Fibroblast of lung (primary cell): ENCODE results near the gene TBC1D22A.

Experiments
- EZH2 ChIP-seq: IDR thresholded peaks from 2 replicates; pipeline ENCODE4 v1.5.1; 2012; ENCODE audit warnings: low read length, control low read depth, mild to moderate bottlenecking; ENCODE audit errors: missing control alignments
- TF ChIP-seq, protein P1 (sequence below), 2 donors: IDR thresholded peaks in 1 of 2; conservative IDR thresholded peaks in 1 of 2; 1 replicate in 1 of 2; 2 replicates in 1 of 2; pipeline ENCODE4 v1.5.1; 2011 to 2012; ENCODE audit warnings: low read length in 2 of 2, control low read depth in 1 of 2, inconsistent platforms in 1 of 2, low read depth in 1 of 2, mild to moderate bottlenecking in 1 of 2

DNA sequence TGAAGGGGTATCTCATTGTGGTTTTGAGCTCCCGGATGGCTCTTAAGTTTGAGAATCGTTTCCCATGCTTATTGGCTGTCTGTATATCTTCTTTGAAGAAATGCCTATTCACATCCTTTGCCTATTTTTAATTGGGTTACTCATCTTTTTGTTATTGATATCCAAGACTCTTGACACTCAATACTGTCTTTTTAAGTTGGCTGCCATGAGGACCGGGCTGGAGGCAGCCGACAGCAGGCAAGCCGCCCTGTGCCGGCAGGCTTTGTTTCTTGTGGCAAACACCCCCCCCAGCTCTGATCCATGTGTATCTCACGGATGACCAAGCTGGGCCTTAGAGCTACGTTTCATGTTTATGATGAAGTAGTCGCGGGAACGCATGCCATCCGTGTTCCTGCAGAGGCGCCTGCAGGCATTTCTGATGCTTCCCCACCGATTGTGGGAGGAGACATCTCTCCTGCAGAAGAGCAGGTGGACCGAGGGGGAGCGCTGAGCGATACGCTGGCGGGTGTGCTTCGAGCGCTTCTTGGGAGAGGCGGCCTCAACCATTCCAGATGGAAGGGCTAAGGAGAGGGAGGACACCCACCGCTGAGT lies 95.8 kb downstream of the TBC1D22A start:
- TF ChIP-seq, protein P1, sequence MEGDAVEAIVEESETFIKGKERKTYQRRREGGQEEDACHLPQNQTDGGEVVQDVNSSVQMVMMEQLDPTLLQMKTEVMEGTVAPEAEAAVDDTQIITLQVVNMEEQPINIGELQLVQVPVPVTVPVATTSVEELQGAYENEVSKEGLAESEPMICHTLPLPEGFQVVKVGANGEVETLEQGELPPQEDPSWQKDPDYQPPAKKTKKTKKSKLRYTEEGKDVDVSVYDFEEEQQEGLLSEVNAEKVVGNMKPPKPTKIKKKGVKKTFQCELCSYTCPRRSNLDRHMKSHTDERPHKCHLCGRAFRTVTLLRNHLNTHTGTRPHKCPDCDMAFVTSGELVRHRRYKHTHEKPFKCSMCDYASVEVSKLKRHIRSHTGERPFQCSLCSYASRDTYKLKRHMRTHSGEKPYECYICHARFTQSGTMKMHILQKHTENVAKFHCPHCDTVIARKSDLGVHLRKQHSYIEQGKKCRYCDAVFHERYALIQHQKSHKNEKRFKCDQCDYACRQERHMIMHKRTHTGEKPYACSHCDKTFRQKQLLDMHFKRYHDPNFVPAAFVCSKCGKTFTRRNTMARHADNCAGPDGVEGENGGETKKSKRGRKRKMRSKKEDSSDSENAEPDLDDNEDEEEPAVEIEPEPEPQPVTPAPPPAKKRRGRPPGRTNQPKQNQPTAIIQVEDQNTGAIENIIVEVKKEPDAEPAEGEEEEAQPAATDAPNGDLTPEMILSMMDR (conservative IDR thresholded peaks at IDR 0.05 in 1 of 2, IDR thresholded peaks at IDR 0.05 in 1 of 2; ENCODE audit: low read depth in 1 of 2, low read length in 2 of 2) = no peak
- TF ChIP-seq EZH2 = no peak
